Pulmonary artery endothelial cell (primary cell): ENCODE results near the gene FTO. TPM values are rescaled to one million over a fixed set of nuclear protein-coding genes. Genes with fewer than 3 reads are reported as not detected.

Experiments used
- DNase-seq: peaks from one replicate; pipeline ENCODE4 v3.0.0-alpha.2; 2011; ENCODE audit warnings: low read depth, low spot score
- total RNA-seq: library from RNA; depleted of rRNA; stranded (reverse); fragments of >200 nt; gene quantifications from 2 replicates; pipeline ENCODE4 v1.2.3, GENCODE V29; 2014

The FTO gene
- total RNA-seq, 1 donor from 2014 or later = 57.4 TPM

DNA sequence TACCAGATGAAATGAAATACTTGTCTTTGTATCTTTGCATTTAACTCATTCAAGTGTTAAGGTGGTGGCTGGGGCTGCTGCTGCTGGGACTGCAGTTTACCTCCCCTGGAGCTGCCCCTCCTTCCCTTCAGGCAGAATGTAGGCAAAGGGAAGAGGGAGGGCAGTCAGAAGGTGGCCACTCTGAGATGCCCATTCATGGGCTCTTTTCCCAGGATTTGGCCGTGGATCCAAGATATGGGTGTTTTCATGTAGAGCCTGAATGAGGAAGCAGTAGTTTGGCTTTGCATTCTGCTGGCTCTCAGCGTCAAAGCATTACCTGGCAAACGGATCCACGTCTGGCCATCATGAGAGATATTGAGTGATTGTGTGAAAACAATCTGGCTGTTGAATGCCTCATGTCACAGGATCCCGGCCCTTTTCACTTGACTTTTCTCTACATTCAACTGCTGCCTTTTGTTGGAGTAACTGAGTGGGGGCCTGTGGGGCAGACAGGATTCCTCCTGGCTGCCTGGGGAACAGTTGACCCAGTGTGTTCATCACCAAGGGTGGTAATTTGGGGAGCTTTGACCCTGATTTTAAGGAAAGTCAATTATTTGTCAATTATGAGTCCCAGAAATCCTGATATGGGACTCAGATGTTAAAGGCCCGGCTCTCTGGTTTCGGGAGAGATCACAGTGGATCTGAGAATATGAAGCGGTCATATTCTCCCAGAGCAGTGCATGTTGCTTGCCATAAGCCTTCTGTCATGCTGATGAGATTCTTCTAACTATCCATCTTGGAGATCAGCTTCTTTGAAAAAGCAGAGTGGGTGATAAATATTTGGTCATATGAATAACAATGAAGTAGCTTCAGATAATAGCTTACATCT is 345.9 kb downstream of the FTO start:
- DNase-seq = no peak

DNA sequence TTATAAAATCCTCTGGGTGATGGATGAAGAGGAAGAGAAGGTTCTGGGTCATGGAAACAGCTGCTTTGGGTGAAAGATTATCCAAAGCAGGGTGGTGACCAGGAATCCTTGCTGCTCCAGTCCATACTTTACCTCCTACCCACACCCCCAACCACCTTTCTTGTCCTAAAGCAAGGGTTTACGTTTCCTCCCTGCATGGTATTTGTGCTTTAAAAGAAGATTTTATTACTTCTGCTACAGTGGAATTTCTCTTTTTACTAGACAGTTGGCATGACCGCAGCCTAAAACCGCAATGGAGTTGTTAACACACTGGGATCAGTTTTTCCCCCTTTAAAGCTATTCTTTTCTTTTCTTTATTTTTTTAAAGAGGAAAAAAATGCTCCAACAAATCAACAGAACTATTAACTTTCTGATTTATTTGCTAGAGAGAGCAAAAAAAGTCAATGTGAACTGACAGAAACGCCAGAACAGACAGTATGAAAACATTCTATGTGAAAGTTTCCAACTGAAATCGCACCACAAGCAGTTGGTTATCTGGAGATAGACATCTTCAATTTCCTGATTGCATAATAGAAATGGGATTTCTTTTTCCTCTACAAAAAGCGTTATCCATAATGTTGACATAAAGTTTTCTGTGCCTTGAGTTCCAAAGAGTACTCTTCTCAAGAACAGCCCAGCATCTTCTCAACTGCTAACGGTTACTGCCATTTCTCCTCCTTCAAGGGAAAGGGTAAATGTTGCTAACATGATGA is 346.7 kb downstream of the FTO start:
- no peak for DNase-seq

DNA sequence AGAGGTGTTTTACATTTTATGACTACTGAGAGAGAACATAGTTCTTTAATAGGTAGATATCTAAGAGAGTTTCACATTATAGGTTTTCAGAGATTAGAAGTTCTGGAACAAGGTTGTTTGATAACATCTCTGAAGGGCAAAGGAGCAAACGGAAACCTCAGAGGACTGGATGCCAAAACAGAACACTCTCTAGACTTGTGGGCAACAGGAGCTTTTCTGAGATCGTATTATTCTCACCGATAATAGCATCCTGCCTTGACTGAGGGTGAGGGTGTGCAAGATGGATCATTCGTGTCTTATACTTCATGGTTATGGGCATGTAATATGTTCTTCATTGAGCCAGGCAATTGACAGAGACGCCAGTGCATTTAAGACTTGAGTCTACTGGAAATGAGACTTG is 347.9 kb downstream of the FTO start:
- DNase-seq = no peak

DNA sequence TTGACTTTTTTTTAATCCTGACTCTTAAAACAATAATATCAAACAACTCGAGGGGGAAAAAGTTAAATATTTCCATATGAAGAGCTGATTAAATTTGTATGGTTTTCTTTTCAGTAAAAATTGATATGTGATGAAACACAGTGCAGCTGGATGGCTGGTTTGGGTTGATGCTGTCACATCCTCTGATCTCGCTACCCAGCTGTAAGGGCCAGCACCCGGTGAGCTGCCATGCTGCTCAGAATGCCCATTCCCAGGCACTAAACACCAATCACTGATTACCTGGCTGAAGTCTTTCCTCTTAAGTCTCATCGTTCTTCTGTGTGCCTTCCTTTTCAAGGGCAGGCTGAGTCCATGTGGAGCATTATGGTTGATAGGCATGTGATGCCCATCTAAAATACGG is 348.3 kb downstream of the FTO start:
- no peak for DNase-seq

DNA sequence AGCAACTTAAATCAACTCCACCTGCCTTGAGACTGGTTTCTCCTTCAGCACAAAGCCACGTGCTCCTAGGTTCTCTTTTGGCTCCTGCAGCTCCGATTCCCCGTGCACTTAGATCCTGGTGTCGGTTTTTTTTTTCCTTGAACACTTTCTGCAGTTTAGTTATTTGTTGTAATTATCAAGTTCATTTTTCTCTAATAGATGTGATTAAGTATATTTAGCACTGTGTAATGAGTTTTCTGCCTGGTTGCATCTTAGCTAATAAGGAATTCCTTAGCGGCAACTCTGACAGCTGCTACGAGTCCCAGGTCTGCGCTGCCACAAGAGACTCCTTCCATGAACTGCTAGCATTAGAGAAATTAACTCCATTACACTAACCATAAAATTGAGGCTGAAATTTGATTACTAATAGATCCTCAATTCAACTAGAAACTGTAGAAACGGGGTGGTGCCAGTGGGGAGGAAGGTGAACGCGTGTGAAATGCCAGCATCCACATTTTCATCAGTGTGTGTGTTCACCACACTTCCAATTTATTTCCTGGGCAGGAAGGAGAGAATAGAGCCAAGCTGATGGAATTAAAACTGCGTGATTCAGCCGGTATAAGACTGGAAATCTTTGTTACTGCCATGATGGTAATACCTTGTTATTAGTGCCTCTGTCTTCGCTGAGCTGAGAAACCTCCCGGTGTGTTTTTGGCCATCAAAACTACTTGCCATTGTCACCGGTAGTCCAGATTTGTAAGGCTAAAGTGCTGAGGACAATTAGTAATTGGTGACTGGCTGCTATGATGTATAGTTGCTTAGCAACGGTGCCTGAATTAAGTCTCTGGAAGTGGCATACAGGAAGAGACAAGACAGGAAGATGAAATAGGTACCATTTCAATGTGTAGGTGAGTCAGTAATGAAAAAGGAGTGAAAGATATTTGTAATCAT is 350.2 kb downstream of the FTO start:
- DNase-seq = no peak

DNA sequence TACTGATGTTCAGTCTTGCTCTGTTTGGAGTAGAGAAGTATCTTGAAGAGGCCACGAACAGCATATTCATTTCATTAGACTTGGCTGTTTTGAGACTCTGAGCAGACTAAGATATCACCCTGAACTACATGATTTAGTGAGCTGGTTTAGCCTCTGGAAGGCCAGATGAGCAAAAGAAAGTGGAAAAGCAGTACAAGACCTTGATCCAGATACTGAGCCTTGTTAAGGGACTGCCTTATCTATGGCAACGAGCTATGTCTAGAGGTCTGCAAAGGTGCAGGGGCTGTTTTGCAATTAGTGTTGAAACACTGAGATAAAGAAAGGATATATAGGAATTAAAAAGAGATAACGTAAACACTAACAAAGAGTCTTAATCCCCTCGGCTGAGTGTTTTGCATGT is 351.2 kb downstream of the FTO start:
- DNase-seq = no peak

DNA sequence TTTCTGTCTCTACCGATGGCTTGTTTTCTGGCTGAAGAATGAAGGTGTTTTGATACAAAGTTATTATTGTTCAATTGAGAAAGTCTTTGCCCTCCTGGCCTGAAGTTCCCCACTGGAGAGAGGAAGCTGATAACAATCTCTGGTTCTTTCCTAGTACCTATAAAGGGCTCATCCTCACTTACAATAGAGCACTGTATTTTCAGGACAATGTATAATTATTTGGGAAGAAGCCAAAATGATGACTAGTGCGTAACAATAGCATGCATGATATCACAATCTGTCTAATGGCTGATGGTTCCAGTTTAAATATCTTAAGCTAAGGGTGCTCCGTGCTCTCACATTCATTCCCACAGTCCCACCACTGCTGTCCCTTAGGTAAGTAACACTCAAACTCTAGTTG is 351.9 kb downstream of the FTO start:
- DNase-seq = no peak

DNA sequence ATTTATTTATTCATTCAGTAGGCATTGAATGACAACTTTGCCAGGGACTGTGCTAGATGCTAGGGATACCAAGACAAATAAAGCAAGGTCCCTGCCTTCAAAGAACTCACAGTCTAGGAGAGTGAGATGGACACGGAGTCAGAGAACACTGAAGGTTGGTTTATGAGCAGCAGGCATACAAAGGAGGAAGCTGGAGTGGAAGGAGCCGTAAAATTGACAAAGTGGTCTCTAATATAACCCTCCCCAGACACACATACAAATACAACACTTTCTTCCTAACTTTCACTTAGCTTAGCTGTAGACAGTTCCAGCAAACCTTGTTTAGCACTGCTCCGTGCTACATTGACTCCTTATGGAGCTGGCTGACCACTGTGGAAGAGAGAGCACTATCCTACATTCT is 353.0 kb downstream of the FTO start:
- no peak for DNase-seq

DNA sequence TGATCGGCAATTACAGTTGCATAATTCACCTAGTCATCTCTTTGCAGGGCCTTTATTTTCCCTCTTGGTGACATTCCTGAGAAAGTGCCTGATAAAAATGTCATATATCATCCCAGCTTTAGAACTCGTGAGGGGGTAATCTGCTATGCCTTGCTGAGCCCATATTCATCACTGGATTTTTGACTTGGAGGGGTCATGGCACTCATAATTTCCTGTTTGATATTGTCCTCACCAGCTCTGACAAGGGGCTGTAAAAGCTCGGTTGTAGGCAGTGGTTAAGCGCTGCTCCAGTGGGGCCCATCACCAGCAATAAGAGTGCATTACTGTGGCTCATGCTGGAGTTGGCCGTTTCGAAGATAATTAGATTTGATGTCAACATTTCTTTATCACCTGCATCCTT is 355.4 kb downstream of the FTO start:
- DNase-seq = no peak

DNA sequence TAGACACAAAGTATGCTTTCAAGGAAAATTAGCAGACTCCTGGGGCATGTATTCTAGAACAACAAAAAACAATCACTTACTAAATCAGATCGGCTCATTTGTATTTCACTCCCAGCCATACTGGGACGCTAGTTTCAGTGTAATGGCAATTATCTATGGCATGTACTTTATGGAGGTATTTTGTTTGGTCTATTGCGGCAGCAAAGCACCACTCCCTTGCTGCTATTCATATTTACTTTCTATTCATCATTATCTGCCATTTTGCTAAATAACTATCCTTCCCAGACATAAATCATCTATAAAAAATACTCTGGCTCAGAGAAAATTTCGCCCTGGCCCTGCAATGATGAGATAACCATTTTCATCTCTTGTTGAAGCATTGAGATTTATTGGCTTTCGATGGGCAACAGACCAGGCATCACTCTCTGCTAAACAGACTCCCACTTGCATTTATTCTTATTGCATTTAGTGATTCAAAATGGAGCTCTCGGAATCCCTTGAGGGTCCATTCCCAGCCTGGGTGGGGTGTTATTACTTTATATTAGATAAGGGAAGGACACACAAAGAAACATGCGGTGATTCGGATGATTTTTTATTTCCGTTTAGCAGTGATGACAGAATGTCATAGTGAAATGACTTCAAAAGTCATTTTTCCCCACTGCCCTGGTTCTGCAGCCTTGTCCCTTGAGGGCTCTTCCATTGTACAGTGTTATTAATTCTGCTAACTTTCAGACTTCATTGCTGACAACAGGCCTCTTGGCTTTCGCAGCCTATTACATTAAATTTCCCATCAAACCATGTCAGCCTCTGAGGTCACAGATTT is 356.9 kb downstream of the FTO start:
- no peak for DNase-seq

DNA sequence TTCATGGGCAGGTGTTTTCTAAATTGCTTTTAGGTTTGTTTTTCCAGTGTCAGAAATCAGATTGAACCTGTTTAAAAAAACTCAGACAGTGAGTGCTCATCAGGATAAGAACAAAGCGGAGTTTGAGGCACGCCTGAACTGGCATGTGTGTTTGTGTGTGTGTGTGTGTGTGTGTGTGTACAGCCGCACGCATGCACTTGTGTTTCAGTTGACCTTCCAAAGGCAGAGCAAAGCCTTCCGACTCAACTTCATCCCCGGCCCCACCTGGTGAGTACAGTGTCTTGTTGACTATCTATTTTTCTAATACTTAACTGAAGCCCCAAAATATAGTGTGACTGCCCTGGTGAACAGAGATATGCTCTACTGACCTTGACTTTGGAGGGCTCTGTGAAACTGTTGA is 357.5 kb downstream of the FTO start:
- no peak for DNase-seq

DNA sequence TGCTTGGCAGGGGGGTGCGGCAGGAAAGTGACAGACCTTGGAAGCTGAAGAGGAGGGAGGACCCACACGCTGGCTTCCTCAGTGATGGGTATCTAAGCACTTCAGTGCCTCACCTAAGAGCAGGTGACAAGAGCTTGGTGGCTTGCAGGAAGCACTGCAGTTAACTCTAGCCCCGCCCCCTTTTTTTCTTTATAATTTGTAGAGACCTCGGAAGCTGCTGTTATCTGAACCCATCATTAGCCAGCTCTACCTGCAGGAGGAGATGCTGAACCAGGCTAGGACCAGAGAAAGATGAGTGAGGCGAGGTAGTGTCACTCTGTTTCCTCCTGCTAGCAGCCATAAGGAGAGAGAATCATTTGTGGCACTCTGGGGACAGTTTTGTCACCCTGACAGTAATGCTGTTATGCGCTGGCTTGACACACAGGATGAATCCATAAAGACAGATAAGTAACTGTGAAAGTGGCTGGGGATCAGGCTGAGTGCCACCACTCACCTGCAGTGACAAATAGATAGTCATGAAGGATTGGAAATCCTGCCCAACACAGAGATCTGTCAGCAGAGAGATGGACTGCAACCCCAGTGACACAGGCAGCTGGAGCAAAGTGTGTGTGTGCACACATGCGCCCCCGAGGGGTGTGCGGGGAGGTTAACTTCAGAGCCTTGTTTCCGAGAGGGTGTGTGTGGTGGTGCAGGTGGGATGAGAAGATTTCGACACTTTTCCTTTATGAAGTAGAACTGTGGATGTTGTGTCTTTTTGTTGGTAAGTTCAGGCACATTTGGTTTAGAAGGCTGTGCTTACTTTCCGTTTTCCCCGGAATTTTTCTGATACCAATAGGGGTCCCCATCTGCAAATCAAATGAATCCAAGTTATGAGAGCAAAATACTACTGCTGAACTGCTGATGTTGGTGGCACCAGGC is 358.7 kb downstream of the FTO start:
- no peak for DNase-seq

DNA sequence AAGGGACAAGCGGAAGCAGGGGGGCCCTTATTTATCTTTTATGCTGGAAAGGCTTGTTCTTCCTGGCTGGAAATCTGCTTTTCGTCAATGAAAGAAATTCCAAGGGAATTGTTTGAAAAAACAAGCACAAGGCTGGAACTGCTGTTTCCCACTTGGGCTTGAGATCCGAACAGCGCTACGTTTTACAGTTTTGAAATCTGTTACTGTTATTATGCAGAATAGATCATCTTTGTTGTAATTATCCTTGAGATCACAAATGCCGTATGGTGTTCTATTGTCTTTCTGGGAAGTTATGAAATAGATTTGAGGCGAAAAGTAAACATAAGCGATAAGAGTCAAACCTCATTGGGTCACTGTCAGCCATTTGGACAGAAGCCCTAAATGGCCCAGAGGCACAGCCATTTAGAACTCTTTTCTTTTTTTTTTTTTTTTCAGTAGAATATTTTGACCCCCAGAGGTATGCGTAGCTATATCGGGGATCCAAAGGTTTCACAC is 359.4 kb downstream of the FTO start:
- DNase-seq = no peak

DNA sequence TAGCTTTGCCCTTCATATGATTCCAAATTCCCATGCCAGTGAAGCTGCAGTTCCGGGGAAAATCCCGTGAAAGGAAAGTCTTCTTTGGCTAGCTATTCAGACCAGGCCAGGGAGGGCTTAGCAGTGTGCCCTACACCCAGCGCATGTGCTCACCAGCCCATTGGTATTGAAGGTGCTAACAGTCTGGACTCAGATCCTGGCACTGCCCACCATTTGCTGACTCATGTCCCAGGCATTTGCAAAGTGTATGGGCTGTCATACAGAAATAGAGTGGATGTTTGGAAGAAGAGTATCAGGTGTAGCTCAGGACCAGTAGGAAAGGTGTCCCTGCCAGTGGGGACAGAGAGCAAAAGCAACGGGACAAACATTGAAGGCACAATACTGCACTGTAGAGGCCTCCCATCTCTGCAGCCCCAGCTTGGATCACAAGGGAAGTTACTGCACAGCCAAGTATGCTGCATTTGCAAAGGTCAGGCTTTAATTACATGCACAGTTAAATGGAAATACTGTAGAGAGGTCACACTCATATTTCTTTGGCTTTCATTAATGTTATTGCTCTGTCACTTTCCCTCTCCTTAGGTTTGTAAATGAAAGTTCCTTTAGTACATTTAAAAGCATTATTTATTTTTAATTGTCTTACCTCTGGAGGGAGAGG is 362.6 kb downstream of the FTO start:
- no peak for DNase-seq

DNA sequence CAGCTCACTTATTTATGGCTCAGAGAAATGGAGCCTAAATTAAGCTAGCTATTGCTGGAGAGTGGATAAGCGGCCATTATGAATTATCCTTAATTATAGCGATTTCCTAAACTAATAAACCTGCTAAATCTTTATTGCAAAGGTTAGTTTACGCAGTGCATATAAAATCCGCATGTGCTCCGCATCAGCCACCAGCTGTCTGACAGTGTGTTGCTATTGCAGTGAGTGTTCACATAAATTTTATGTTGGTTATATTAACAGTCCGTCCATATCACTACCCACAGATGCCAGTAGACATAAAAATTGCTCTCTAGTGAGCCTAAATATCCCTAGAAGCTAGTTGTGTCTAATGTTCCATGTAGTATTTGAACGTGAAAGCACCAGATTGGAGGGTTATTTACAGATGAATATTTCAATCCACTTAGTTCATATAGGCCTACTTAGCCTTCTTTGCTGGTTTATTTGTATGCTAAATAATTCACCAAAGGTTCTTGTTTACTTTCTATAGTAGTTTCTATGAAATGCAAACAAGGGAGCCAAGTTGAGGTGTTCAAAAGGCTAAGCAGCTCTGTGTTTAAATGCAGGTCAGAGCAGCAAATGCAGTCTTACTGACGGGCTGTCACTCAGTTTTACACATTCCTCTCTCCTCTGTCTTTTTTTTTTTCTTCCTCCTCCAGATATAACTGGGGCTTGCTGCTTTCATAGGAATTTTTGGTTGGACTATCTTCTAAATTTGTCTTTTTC is 363.5 kb downstream of the FTO start:
- no peak for DNase-seq

DNA sequence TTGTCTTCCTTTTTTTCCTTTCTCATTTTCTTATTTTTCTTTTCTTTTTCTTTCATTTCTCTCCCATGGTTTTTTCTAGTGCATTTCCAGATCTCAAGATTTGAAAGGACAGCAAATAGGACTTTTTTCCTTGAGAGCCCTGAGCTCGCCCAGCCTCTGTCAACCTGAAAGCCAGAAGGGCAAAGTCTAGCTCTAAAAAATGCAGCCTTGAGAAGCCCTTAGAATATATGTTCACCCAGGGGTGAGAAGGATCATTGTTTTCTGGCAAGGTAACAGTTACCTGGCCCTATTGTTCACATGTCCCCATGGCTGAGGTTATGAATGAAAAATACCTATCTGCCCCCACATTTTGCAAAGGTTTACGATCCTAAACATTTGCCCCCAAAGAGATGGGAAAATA is 364.3 kb downstream of the FTO start:
- no peak for DNase-seq

DNA sequence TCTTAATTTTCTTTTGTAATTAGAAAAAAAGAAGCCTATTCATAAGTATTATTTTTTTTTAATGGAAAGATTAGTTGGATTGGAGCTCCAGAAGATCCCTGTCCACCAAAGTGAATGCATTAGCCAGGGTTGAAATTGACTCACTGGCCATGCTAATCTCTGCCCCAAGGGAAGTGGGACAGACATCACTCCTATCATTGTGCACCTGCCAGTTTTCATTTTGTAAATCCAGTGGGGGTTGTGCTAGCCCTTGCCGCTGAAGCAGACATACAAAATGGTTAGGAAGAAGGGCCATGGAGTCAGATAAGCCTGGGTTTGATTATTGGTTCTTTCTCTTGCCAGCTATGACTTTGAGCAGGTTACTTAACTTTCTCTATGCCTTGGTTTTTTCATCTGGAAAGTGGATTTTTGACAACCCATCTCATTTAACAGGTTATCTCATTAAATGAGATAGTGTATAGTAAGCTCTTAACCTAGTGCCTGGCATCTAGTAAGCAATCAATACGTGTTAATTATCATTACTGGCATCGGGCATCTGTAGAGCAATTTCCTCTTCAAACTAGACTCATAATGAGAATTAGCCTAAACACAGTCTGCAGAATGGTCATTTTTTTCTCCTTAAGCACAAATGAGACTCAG is 365.8 kb downstream of the FTO start:
- no peak for DNase-seq

DNA sequence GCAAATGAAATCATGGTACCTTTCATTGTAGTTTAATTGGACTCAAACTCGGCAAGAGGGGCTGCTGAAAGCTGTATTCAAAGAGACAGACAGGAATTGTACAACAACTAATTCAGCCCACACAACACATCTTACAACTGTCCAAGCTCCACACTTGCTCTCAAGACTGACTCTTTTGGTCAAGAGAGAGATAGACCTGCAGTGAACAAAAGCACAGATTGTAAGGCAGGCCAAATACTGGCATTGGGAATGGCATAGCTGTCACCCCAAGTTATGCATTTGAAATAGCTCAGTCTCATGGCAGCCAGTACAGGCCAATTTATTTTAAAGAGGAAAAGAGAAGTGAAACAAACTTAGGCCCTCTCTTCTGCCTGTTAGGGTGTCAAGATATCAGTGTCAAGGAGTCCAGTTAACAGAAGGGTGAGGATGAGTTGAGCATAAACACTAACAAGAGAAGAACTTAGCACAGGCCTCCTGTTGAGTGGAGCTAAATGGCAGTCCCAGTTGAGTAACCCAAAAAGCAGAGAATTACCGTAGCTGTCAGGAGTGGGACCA is 366.9 kb downstream of the FTO start:
- DNase-seq = no peak
